Body of pancreas (tissue), 4 donors: ENCODE measurements around the gene RNF222.

Experiments used
- CTCF ChIP-seq, 7 experiments: fragments of 450-650 bp in 4 of 7; fragments of 200-600 bp in 3 of 7; sonication (generic) in 3 of 7; IDR thresholded peaks; one replicate each; pipeline ENCODE4 v1.5.1; 2016 to 2019; ENCODE audit warnings: antibody characterized with exemption in 7 of 7
- POLR2A ChIP-seq, 3 donors: fragments of 450-650 bp; IDR thresholded peaks; one replicate each; pipeline ENCODE4 v1.6.1; 2016; ENCODE audit warnings: antibody characterized with exemption in 3 of 3, mild to moderate bottlenecking in 2 of 3

- no peak for TF ChIP-seq CTCF (IDR thresholded peaks at IDR 0.05)
- no peak for TF ChIP-seq POLR2A (IDR thresholded peaks at IDR 0.05)
Observed at GRCh38 chr17:8362651-8363332, 34.8 kb downstream of the RNF222 start.
